GM12873 (cell line): ENCODE data around the gene TBR1.

Experiments
- CTCF ChIP-seq: IDR thresholded peaks from 2 replicates; pipeline ENCODE4 v1.5.1; 2012; ENCODE audit warnings: low read depth, mild to moderate bottlenecking, moderate library complexity, low read length, control low read depth; ENCODE audit not compliant: insufficient read depth; ENCODE audit errors: missing control alignments

The TBR1 gene

DNA sequence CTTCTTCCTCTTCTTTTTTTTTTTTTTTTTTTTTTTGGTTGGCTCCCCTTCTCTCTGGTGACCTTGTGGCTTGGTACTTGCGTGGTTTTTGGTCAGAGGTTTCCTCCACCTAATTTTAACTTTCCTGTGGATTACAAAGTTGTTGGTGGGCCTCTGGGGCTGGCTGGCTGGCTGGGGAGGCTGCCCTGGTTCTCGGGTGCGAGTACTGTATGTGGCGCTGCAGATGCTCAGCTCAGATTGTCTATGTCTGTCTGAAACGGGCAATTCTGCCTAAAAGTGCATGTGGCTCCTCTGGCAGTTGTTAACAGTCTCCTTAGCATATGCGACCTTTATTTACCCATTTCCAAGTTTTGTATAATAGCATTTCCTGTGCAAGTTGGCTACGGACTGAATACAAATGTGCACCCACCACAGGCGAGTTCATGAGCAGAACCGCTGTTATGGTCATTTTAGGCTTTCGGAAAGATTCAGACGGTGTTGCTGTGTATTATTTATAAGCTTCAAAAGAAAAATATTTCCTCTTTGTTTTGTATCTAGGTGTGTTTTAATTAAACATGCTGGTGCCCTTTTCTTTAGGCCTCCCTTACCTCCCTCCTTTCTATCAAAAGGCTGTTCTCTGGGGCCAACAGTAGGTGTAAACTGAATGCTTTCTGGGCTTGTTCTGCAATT, 4.4 kb downstream of the TBR1 start:
- no peak for TF ChIP-seq CTCF

DNA sequence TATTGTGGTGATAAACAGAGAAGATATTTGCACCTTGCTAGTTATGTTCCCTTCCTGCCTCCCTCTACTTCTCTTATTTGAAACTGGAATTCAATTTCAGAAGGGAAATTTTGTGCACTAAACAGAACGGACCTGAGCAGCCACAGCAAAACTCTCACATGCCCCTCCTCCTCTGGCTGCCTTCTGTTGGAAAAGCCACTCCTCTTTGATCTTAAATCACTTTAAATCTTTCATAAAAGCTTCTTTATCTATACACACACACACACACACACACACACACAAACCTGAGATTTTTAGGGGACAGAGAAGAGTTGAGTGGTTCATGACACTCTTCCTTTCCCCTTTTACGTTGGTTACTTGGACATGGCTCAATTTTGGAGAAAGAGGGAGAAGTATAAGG, 5.6 kb downstream of the TBR1 start:
- TF ChIP-seq CTCF, result no peak

GRCh38 chr2:161422816-161423403, 6.8 kb downstream of the TBR1 start:
- no peak for TF ChIP-seq CTCF

- no peak for TF ChIP-seq CTCF
Observed at GRCh38 chr2:161423421-161424393, 7.6 kb downstream of the TBR1 start.

GRCh38 chr2:161424394-161424769, 8.3 kb downstream of the TBR1 start:
- no peak for TF ChIP-seq CTCF

- TF ChIP-seq CTCF, result no peak
Observed at GRCh38 chr2:161424891-161425727, 9.0 kb downstream of the TBR1 start.
